Measurements from ENCODE around the gene ZNF350.
"Not testable (repeated sequence)": the region's sequence is repeated elsewhere in the genome, so short reads cannot be mapped to it uniquely, and the experiment has no call there.

ZNF350 gene

DNA sequence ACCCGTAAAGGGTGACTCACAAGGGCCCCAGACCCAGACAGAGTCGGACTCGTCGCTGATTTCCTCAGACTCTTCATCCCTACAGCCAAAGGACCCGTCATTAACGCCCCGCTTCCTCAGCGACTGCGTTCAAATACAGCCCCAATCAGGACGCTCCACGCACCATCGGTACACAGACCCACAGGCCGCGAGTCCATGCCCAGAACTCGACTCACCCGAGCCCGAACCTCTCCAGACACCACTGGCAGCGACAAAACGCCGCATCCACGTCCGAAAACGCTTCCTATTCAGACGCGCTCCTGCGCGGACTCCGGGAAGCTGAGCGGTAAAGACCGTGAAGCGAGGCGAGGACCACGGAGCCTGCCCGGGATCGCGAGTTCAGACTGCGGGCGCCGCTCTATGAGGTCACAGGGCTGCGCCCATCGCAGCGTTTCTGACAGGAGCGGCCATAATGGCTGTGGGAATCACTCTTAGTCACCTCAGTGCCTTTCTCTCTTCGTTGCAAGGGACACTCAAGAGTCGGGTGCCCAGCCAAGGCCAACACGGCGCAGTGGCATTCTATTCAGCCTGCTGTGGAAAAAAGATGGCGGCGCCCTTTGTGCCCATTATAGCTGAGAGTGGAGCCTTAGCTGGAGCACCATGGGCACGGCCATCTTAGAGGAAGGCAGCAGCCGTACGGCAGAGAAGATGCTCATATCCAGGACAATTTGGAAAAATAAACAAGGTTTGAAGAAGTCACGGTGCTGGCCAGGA lies 41.6 kb upstream of the ZNF350 start, which contains the start of gene ZNF614:
TSS of gene ZNF614 (minus strand) at position 353 of the 753 bp plus-strand sequence. CDS start 2,634 bp downstream, outside the sequence.
- no peaks in the 10 kb centered on the region for H3K27me3 ChIP-seq (replicated peaks; ENCODE audit: insufficient read depth, low read length)
- no peaks in the 10 kb centered on the region for H3F3A ChIP-seq (ENCODE audit: insufficient read depth, low read length)
- H3K36me3 ChIP-seq (replicated peaks; ENCODE audit: insufficient read depth, low read length) = no peaks in the 10 kb centered on the region
- peak within 1 kb of the TSS; percentile 61; the same call in 1 of the 2 replicates for H3K4me2 ChIP-seq (ENCODE audit: low read depth, low read length)
- DNase-seq = peak; percentile 82
- no peaks in the 10 kb centered on the region for H3K79me2 ChIP-seq (ENCODE audit: low read length)
- peak within 1 kb of the TSS; percentile 50; the same call in 1 of the 2 replicates for H3K27ac ChIP-seq (ENCODE audit: low read length)
- no peaks in the 10 kb centered on the region for H3K4me1 ChIP-seq (ENCODE audit: low read length)
- H3K4me3 ChIP-seq (ENCODE audit: low read length) = peak within 1 kb of the TSS; percentile 70
- H3K9ac ChIP-seq (ENCODE audit: low read length) = peak within 1 kb of the TSS; percentile 58
- no peaks in the 10 kb centered on the region for H3K9me3 ChIP-seq (replicated peaks; ENCODE audit: insufficient read depth, low read length)
- TF ChIP-seq EZH2phosphoT487 (IDR thresholded peaks at IDR 0.05; ENCODE audit: low read length) = no peak
- TF ChIP-seq CTCF (IDR thresholded peaks at IDR 0.05; ENCODE audit: low read length) = no peak
- no peak for TF ChIP-seq EZH2 (optimal IDR thresholded peaks at IDR 0.05; ENCODE audit: low read depth, low read length)
- peak within 1 kb of the TSS; percentile 79 for H2AFZ ChIP-seq (ENCODE audit: low read length)
- no peaks in the 10 kb centered on the region for H3K9me2 ChIP-seq (replicated peaks; ENCODE audit: insufficient read depth, low read length)
- H4K20me1 ChIP-seq (ENCODE audit: insufficient read depth, low read length) = no peaks in the 10 kb centered on the region

DNA sequence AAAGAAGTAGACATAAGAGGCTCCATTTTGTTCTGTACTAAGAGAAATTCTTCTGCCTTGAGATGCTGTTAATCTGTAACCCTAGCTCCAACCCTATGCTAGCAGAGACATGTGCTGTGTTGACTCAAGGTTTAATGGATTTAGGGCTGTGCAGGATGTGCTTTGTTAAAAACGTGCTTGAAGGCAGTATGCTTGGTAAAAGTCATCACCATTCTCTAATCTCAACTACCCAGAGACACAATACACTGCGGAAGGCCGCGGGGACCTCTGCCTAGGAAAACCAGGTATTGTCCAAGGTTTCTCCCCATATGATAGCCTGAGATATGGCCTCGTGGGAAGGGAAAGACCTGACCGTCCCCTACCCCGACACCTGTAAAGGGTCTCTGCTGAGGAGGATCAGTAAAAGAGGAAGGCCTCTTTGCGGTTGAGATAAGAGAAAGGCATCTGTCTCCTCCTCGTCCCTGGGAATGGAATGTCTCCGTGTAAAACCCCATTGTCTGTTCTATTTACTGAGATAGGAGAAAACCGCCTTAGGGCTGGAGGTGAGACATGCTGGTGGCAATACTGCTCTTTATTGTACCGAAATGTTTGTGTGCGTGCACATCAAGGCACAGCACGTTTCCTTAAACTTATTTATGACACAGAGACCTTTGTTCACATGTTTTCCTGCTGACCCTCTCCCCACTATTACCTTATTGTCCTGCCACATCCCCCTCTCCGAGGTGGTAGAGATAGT lies 39.8 kb upstream of the ZNF350 start:
- H3K79me2 ChIP-seq (ENCODE audit: low read length); H4K20me1 ChIP-seq (ENCODE audit: insufficient read depth, low read length); H3F3A ChIP-seq (ENCODE audit: insufficient read depth, low read length); H3K36me3 ChIP-seq (replicated peaks; ENCODE audit: insufficient read depth, low read length); H3K27me3 ChIP-seq (replicated peaks; ENCODE audit: insufficient read depth, low read length); H3K4me1 ChIP-seq (ENCODE audit: low read length); H3K27ac ChIP-seq (ENCODE audit: low read length); H3K9me2 ChIP-seq (replicated peaks; ENCODE audit: insufficient read depth, low read length); H3K9me3 ChIP-seq (replicated peaks; ENCODE audit: insufficient read depth, low read length); H2AFZ ChIP-seq (ENCODE audit: low read length); H3K4me3 ChIP-seq (ENCODE audit: low read length); DNase-seq; H3K9ac ChIP-seq (ENCODE audit: low read length); H3K4me2 ChIP-seq (ENCODE audit: low read depth, low read length): not testable (repeated sequence)

- H3K27me3 ChIP-seq (replicated peaks; ENCODE audit: insufficient read depth, low read length); H3K9ac ChIP-seq (ENCODE audit: low read length); H3K4me2 ChIP-seq (ENCODE audit: low read depth, low read length); H3K9me3 ChIP-seq (replicated peaks; ENCODE audit: insufficient read depth, low read length); H3K9me2 ChIP-seq (replicated peaks; ENCODE audit: insufficient read depth, low read length); H2AFZ ChIP-seq (ENCODE audit: low read length); H3K4me1 ChIP-seq (ENCODE audit: low read length); H4K20me1 ChIP-seq (ENCODE audit: insufficient read depth, low read length); DNase-seq; H3K36me3 ChIP-seq (replicated peaks; ENCODE audit: insufficient read depth, low read length); H3K79me2 ChIP-seq (ENCODE audit: low read length); H3K27ac ChIP-seq (ENCODE audit: low read length); H3K4me3 ChIP-seq (ENCODE audit: low read length); H3F3A ChIP-seq (ENCODE audit: insufficient read depth, low read length): not testable (repeated sequence)
These were observed 37.8 kb upstream of the ZNF350 start for GRCh38 chr19:52024478-52024877.

DNA sequence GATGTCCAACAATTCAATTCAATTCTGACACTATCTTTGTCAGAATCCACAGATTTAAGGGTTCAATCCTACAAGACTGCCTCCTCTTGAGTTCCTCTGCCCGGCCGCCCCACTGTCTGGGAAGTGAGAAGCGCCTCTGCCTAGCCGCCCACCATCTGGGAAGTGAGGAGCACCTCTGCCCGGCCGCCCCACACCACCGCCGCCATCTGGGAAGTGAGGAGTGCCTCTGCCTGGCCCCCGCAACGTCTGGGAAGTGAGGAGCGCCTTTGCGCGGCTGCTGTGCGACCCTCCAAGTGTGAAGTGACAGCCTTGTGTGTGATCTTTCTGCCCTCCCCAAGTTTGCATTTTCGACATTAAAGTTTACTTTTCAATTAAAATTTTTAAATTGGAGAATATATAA lies 35.6 kb upstream of the ZNF350 start:
- H3K9me3 ChIP-seq (replicated peaks; ENCODE audit: insufficient read depth, low read length) = no peaks in the 10 kb centered on the region
- no peak overlapping the region for H3K9ac ChIP-seq (ENCODE audit: low read length)
- H3K27me3 ChIP-seq (replicated peaks; ENCODE audit: insufficient read depth, low read length) = no peaks in the 10 kb centered on the region
- TF ChIP-seq EZH2 (optimal IDR thresholded peaks at IDR 0.05; ENCODE audit: low read depth, low read length) (no peak), EZH2phosphoT487 (IDR thresholded peaks at IDR 0.05; ENCODE audit: low read length) (no peak), CTCF (IDR thresholded peaks at IDR 0.05; ENCODE audit: low read length) (no peak)
- H4K20me1 ChIP-seq (ENCODE audit: insufficient read depth, low read length) = no peaks in the 10 kb centered on the region
- H3K79me2 ChIP-seq (ENCODE audit: low read length) = no peaks in the 10 kb centered on the region
- H3K4me3 ChIP-seq (ENCODE audit: low read length) = no peak overlapping the region
- no peak overlapping the region for H2AFZ ChIP-seq (ENCODE audit: low read length)
- H3K4me1 ChIP-seq (ENCODE audit: low read length) = no peaks in the 10 kb centered on the region
- no peak overlapping the region for H3K27ac ChIP-seq (ENCODE audit: low read length)
- H3K9me2 ChIP-seq (replicated peaks; ENCODE audit: insufficient read depth, low read length) = no peaks in the 10 kb centered on the region
- no peaks in the 10 kb centered on the region for H3F3A ChIP-seq (ENCODE audit: insufficient read depth, low read length)
- no peak overlapping the region for H3K4me2 ChIP-seq (ENCODE audit: low read depth, low read length)
- DNase-seq = no peak
- H3K36me3 ChIP-seq (replicated peaks; ENCODE audit: insufficient read depth, low read length) = peaks cover 4% of the 10 kb centered on the region; the same call in 1 of the 2 replicates

All from MM.1S (cell line).